T-helper 2 cell treated with Interferon-gamma antibody and Interleukin-4, amounts not matched to agents 100 ng/mL and 5 ng/mL, for 36 hours (primary cell): ENCODE data around the gene FRY. TPM values are rescaled to one million over a fixed set of nuclear protein-coding genes. Genes with fewer than 3 reads are reported as not detected.

Experiments
- intact Hi-C: fragments of 100-400 bp; cut with micrococcal nuclease; formaldehyde crosslinking; loops from one replicate; pipeline ENCODE4 v1.15.1; 2023
- total RNA-seq: library from RNA; stranded (reverse); gene quantifications from 2 replicates; pipeline ENCODE4 v1.2.3, GENCODE V29; 2022

Gene FRY
- total RNA-seq, 1 donor from 2014 or later = 19.2 TPM

DNA sequence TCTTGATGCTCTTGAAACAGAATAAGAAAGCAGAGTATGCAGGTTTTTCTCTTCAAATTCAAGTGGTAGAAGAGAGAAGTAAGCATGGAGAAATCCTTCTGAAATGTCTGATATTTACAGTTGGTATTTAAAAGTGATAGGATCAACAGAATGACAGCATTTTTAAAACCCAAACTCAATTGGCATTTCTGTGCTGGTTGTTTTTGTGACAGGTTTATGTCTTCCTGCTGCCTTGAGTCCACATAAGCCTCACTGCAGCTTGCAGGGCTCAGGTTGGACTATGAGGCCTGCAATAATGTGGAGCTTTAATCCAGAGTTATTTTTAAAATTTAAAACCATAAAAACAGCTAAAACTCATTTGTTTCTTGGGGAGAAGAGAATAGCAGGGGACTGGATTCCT lies 178.5 kb downstream of the FRY start:
- intact Hi-C loops = no loop called here

GRCh38 chr13:32211813-32212212 lies 180.2 kb downstream of the FRY start:
- intact Hi-C loops = no loop called here

DNA sequence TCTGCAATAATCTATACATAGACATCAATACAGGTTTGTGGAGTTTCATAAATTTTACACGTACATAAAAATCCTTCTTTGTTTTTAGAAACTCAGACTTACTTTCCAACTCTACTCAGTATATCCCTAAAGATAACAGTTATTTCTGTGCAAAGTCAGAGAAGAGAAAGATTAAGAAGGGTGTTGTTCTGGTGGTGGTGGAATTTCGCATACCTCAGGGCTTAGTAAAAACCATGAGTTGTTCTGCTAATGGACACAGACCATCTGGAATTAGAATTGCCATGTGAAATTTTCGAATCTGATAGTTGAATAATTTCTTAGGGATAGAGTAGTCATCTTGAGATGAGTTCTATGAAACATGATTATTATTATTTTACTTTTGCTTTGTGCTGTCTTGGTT lies 180.8 kb downstream of the FRY start:
- intact Hi-C loops = no loop called here

- intact Hi-C loops = no loop called here
Observed at GRCh38 chr13:32213626-32214025, 182.1 kb downstream of the FRY start.

DNA sequence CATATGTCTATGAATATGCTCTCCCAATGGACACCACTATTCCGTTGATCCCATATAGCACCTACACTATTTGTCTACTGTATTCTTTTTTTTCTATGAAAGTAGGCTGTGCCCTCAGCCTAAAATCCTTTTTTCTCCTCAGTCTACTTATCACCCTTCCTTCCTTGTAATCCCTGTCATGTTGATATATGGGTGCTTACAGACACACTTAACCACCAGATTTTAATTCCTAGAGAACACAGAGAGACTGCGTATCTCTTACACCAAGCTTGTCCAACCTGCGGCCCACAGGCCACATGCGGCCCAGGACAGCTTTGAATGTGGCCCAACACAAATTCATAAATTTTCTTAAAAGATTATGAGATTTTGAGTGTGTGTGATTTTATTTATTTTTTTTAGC lies 182.5 kb downstream of the FRY start:
- intact Hi-C loops = no loop called here

DNA sequence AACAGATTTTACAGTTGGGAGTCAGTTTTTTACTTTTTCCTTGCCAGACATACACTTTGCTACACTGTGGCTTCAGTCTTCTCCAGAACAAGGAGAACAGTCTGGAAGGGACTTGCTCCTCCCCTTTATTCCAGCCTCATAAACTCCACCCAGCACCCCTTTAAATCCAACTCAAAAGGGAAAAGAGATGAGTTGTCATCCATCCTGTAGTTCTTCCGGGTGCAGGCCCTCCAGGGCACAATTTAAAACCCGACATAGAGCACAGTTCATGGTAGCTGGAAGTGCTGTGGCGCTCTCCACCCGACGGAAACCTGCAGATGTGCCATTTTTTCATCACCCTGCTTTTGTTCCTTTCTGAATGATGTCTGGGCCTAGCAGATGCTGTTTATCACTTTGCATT lies 184.7 kb downstream of the FRY start:
- intact Hi-C loops = no loop called here

GRCh38 chr13:32222046-32222676 lies 190.6 kb downstream of the FRY start:
- intact Hi-C loops = no loop called here

DNA sequence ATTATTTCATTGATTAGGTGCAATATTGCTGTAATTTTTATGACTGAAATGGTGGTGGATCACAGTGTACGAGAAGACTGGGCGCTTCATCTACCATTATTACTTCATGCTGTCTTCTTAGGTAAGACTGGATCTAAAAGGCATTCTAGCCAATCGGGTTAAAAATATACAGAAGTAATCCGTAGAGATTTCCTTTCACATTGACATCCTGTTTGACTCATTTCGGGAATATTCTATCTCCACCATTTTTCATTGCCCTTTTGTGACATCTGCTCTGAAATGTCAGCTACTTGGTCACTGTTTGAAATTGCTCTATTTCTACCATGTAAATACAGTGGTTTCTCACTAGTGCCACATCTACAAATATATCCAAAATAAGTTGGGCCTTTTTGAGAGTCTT lies 193.3 kb downstream of the FRY start:
- intact Hi-C loops = no loop called here

- intact Hi-C loops = no loop called here
Observed at GRCh38 chr13:32225481-32225931, 193.9 kb downstream of the FRY start.

- intact Hi-C loops = no loop called here
Observed at GRCh38 chr13:32228330-32229041, 196.9 kb downstream of the FRY start.

DNA sequence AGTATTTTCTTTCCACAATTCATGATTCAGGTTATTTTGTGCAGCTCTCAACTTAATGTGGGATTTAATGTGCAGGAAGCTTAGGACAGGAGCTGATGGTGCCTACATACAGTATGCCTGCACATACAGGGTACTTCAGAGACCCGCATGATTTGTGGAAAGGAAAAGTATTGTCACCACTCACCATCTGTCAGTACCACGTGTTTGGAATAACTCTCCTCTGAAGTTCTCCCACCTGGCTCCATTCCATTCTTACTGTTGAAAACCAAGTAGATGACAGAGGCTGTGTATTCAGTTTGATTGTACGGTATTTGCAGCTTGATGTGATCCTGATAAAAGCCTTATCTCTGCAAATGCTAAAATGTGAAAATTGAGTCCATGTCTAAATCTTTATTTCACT lies 197.9 kb downstream of the FRY start:
- intact Hi-C loops = no loop called here

- intact Hi-C loops = no loop called here
Observed at GRCh38 chr13:32232263-32232662, 200.7 kb downstream of the FRY start.

DNA sequence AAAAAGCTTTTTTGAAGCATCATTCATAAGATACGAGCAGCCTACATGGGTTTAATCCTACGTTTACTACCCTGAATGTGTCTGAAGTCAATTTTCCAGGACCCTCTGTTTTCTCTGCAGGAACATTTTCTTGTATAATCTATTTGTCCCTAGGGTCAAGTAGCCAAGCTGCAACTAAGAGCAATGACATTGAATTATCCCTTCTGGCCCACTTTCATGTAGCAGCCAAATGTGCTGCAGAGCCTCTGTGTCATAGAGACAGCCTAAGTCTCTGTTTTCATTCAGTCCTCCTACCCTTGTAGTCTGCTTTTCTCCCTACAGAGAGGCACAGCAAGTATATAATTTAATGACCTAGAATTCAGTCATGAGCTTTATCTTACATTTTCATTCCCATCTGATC lies 201.5 kb downstream of the FRY start:
- intact Hi-C loops = no loop called here

GRCh38 chr13:32234914-32235313 lies 203.3 kb downstream of the FRY start:
- intact Hi-C loops = no loop called here

GRCh38 chr13:32237681-32238080 lies 206.1 kb downstream of the FRY start:
- intact Hi-C loops = no loop called here

- intact Hi-C loops = no loop called here
Observed at GRCh38 chr13:32243695-32244094, 212.1 kb downstream of the FRY start.

DNA sequence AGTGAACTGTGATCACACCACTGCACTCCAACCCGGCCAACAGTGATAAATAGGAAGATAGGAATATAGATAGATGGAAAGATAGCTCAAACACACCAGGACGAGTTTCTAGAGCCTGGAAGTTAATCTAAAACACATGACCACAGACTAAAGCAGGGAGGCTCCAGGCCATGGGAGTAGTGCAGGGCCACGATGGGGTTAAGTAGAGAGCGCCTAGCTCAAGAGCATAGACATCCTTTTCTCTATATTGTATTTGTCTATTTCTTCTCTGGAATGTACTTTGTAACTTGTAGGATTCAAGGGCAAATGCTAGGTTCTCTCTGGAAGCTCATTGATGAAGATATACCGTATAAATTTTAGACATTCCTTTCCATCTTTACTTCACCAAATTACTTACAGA lies 214.0 kb downstream of the FRY start:
- intact Hi-C loops = no loop called here

DNA sequence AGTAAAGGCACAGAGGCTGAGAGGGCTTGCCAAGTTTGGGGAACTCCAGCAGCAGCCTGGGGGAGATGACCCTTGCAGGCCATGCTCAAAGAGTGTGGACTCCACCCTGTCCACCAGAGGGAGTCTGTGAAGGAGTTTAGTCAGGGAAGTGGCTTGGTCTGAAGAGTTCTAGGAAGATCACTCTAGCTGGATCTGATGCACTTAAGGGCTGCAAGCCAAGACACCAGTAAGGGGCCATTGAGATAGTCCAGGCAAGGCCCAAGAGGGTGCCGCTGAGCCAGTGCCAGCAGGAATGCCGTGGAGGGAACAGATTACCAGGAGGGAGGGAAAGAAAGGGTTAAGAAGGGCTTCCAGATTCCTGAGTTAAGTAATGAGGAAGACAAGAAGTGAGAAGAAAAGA lies 214.9 kb downstream of the FRY start:
- intact Hi-C loops = loop anchor here (1.0 kb wide), 1 partner anchor 64 kb away; no protein-coding TSS in a partner anchor

DNA sequence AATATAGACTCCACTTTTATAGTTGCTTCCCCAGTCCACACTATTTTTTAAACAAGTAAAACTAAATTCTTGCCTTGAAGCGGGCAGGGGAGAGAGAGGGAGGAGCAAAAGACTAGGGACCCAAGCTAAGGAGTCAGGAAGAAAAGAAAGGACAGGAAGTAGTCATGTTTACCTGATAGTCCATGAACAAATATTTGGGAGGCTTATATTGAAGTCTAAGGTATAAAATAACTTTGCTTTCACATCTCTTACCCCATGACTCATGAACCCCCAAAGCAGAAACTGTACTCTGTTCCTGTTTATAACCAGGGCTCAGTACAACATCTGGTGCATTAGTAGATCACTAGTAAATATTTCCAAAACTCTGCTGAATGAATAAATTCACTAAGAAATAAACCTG lies 216.3 kb downstream of the FRY start:
- intact Hi-C loops = no loop called here

DNA sequence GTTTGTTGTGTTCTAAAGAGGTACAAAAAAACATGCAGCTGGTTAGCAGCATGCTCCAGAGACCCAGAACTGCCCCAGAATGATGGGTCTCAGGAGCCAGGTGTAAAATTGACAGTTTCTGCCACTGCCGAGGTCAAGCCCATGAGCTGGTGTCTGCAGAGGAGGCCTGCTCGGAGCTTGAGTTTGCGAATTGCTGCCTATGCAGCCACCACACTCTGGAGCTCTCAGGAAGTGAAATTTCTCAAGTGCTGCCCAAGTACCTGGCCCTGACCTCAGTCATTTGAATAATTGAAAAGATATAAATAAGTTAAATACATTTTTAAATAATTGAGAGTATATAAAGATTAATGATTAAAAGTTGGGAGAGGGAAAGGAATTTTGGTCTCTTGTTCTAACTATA lies 217.2 kb downstream of the FRY start:
- intact Hi-C loops = no loop called here

DNA sequence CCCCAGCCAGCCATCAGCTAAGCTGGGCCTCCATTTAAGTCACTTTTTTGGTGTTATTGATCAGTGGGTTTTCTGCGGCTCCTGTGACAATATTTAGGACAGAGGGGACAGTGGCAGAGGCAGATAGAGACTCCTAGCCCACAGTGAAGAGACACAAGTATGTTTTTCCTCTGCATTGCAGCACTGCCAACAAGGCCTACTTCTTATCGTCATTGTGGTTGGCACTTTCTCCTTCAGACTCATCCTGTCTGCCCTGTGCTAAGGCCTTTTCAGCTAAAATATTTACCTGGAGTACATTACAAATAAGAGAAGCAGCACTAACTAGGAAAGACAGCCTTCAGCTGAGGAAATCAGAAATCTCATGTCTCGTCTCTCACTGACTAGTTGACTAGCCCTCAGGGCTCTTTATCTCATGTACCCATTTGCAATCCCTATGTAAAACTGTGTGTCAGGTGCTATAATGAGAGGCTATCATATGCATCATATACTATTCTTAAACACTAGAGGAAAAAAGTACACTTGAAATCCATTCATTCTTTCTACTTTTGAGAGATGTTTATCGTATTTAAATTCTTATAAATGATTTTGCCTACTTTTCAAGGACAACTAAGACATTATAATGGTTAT lies 221.4 kb downstream of the FRY start:
- intact Hi-C loops = loop anchor here (5.0 kb wide), 1 partner anchor 221 kb away; the partner anchor contains the start of gene FRY

DNA sequence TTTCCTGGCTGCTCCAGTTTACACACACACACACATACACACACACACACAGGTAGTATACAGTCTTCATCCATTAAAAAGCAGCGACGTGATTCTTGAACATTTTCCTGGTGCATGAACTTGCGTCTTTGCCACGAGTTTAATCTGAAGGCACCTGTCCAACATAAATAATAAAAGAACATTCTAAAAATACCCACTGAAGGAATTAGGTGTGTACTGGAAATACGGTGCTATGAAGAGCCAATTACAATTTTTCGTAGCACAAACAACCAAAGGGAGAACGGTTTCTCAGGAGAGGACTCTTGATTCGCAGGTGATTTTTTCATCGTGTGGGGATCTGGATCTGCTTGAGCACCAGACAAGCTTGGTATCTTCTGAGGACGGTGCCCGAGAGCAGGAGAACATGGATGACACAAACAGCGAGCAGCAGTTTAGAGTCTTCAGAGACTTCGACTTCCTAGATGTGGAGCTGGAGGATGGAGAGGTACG lies 222.4 kb downstream of the FRY start:
- intact Hi-C loops = loop anchor here (5.0 kb wide), 1 partner anchor 222 kb away; the partner anchor contains the start of gene FRY
